Panc1 (cell line): ENCODE data around the gene MED12. TPM values are rescaled to one million over a fixed set of nuclear protein-coding genes. Genes with fewer than 3 reads are reported as not detected.

Source experiments
- ATAC-seq: fragments of 200-7000 bp; cut with Tn5 transposase; 2 replicates; pipeline ENCODE4 v1.9.1; 2020; ENCODE audit warnings: mild to moderate bottlenecking, moderate library complexity
- BruUV-seq: library from RNA; stranded (reverse); fragments of 400-500 nt; replicated peaks from 2 replicates; lab custom pipeline; 2021; lab: Mats Ljungman, UMichigan
- CTCF ChIA-PET: fragments of 300-600 bp; sonication (Branson Sonifier 250); formaldehyde crosslinking; loops from one replicate; lab custom pipeline; 2022; ENCODE audit warnings: antibody characterized with exemption; lab: Charles Lee
- POLR2A ChIA-PET: fragments of 300-600 bp; sonication (Branson Sonifier 250); formaldehyde crosslinking; loops from one replicate; lab custom pipeline; 2022; ENCODE audit warnings: antibody characterized with exemption; lab: Charles Lee
- DNase-seq: peaks from one replicate; pipeline ENCODE4 v3.0.0-alpha.2; 2010; ENCODE audit warnings: low read depth, low spot score
- H3K27ac ChIP-seq: 2 replicates; pipeline ENCODE4 v1.5.1; 2011; ENCODE audit warnings: mild to moderate bottlenecking, low read length, inconsistent platforms
- H3K27me3 ChIP-seq: fragments of 200-500 bp; sonication (Bioruptor generic); 2 replicates; pipeline ENCODE4 v1.6.0; 2014; ENCODE audit warnings: low read length, inconsistent platforms; ENCODE audit not compliant: control insufficient read depth, insufficient read depth
- H3K36me3 ChIP-seq: fragments of 200-500 bp; sonication (Bioruptor generic); 2 replicates; pipeline ENCODE4 v1.5.1; 2014; ENCODE audit warnings: inconsistent platforms, mild to moderate bottlenecking, low read length, moderate library complexity; ENCODE audit not compliant: control insufficient read depth, insufficient read depth
- H3K4me1 ChIP-seq: 2 replicates; pipeline ENCODE4 v1.5.1; 2011; ENCODE audit warnings: inconsistent platforms, mild to moderate bottlenecking, low read length, moderate library complexity; ENCODE audit not compliant: control insufficient read depth, insufficient read depth
- H3K4me3 ChIP-seq, 2 experiments: 2 replicates each; pipeline ENCODE4 v1.5.1; 2011 to 2012; ENCODE audit warnings: low read depth in 2 of 2, low read length in 2 of 2, mild to moderate bottlenecking in 2 of 2, inconsistent platforms in 1 of 2, moderate library complexity in 1 of 2
- H3K9me3 ChIP-seq: fragments of 200-500 bp; sonication (Bioruptor generic); 2 replicates; pipeline ENCODE4 v1.5.1; 2014; ENCODE audit warnings: low read depth, mild to moderate bottlenecking, inconsistent platforms, low read length, moderate library complexity; ENCODE audit not compliant: control insufficient read depth, insufficient read depth
- POLR2AphosphoS5 ChIP-seq: IDR thresholded peaks from 2 replicates; pipeline ENCODE4 v1.6.1; 2012; ENCODE audit warnings: mild to moderate bottlenecking, low read depth, low read length, moderate library complexity
- REST ChIP-seq, 2 experiments: IDR thresholded peaks; 2 replicates each; pipeline ENCODE4 v1.6.1; 2011 to 2012; ENCODE audit warnings: low read depth in 2 of 2, control low read depth in 1 of 2, low read length in 1 of 2, mild to moderate bottlenecking in 1 of 2, moderate library complexity in 1 of 2; ENCODE audit not compliant: insufficient read depth in 1 of 2
- SIN3A ChIP-seq: IDR thresholded peaks from 2 replicates; pipeline ENCODE4 v1.6.1; 2012; ENCODE audit warnings: low read depth, mild to moderate bottlenecking, low read length, moderate library complexity, borderline replicate concordance; ENCODE audit not compliant: insufficient read depth
- TCF7L2 ChIP-seq: IDR thresholded peaks from 2 replicates; pipeline ENCODE4 v1.6.1; 2011; ENCODE audit warnings: mild to moderate bottlenecking, low read depth, low read length, inconsistent platforms
- in situ Hi-C: cut with HindIII; loops from 2 replicates; pipeline ENCODE4 v1.10.0; 2016; ENCODE audit warnings: low sequenced_read_pairs, low pct_unique_long_range_greater_than_20kb
- intact Hi-C: fragments of 100-400 bp; cut with micrococcal nuclease; formaldehyde crosslinking; loops from one replicate; pipeline ENCODE4 v1.10.0; 2022; ENCODE audit not compliant: unreplicated experiment
- total RNA-seq: library from RNA; stranded (reverse); gene quantifications from one replicate; pipeline ENCODE4 v1.2.1, GENCODE V29; 2021; ENCODE audit not compliant: unreplicated experiment
- TF ChIP-seq, protein P1 (sequence below): fragments of 450-650 bp; IDR thresholded peaks from 2 replicates; pipeline ENCODE4 v1.5.1; 2017; ENCODE audit warnings: mild to moderate bottlenecking

The MED12 gene
- total RNA-seq, 1 experiment from 2014 or later: 42.0 TPM

GRCh38 chrX:71164071-71164470, 45.7 kb downstream of the MED12 start:
- H3K36me3 ChIP-seq: no peaks in the 10 kb centered on the region
- H3K9me3 ChIP-seq: no peaks in the 10 kb centered on the region
- ATAC-seq (no peak), DNase-seq (no peak)
- no TSS peak for BruUV-seq
- H3K4me1 ChIP-seq: no peaks in the 10 kb centered on the region
- H3K27me3 ChIP-seq: no peaks in the 10 kb centered on the region
- no peak for TF ChIP-seq REST (IDR thresholded peaks at IDR 0.05; ENCODE audit: insufficient read depth in 1 of 2, low read depth in 2 of 2, low read length in 1 of 2)
- no peak for TF ChIP-seq POLR2AphosphoS5
- TF ChIP-seq TCF7L2: no peak
- TF ChIP-seq, protein P1, sequence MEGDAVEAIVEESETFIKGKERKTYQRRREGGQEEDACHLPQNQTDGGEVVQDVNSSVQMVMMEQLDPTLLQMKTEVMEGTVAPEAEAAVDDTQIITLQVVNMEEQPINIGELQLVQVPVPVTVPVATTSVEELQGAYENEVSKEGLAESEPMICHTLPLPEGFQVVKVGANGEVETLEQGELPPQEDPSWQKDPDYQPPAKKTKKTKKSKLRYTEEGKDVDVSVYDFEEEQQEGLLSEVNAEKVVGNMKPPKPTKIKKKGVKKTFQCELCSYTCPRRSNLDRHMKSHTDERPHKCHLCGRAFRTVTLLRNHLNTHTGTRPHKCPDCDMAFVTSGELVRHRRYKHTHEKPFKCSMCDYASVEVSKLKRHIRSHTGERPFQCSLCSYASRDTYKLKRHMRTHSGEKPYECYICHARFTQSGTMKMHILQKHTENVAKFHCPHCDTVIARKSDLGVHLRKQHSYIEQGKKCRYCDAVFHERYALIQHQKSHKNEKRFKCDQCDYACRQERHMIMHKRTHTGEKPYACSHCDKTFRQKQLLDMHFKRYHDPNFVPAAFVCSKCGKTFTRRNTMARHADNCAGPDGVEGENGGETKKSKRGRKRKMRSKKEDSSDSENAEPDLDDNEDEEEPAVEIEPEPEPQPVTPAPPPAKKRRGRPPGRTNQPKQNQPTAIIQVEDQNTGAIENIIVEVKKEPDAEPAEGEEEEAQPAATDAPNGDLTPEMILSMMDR: no peak
- TF ChIP-seq SIN3A: no peak
- no peak overlapping the region for H3K4me3 ChIP-seq
- POLR2A ChIA-PET: no interaction called here
- intact Hi-C loops (no loop called here), in situ Hi-C loops (no loop called here)
- no peak overlapping the region for H3K27ac ChIP-seq
- CTCF ChIA-PET: no interaction called here

- intact Hi-C loops (no loop called here), in situ Hi-C loops (no loop called here)
- H3K27me3 ChIP-seq: no peaks in the 10 kb centered on the region
- no peak overlapping the region for H3K4me3 ChIP-seq
- ATAC-seq (no peak), DNase-seq (no peak)
- no peaks in the 10 kb centered on the region for H3K36me3 ChIP-seq
- ChIA-PET POLR2A (no interaction called here), CTCF (no interaction called here)
- no TSS peak for BruUV-seq
- no peak overlapping the region for H3K27ac ChIP-seq
- no peak for TF ChIP-seq SIN3A
- TF ChIP-seq POLR2AphosphoS5: no peak
- no peak for TF ChIP-seq TCF7L2
- TF ChIP-seq, protein P1: no peak
- TF ChIP-seq REST (IDR thresholded peaks at IDR 0.05; ENCODE audit: insufficient read depth in 1 of 2, low read depth in 2 of 2, low read length in 1 of 2): no peak
- no peaks in the 10 kb centered on the region for H3K4me1 ChIP-seq
- H3K9me3 ChIP-seq: no peaks in the 10 kb centered on the region
Measured at GRCh38 chrX:71166461-71166860, 48.1 kb downstream of the MED12 start.
